HCT116 (cell line): Measurements from ENCODE around the gene SUGCT. TPM values are rescaled to one million over a fixed set of nuclear protein-coding genes. Genes with fewer than 3 reads are reported as not detected.

ENCODE experiments used
- ATAC-seq: fragments of 200-7000 bp; cut with Tn5 transposase; 2 replicates; pipeline ENCODE4 v1.9.1; 2020; ENCODE audit warnings: mild to moderate bottlenecking, moderate library complexity
- BruUV-seq: library from RNA; stranded (reverse); fragments of 400-500 nt; replicated peaks from 2 replicates; lab custom pipeline; 2021; lab: Mats Ljungman, UMichigan
- CTCF ChIA-PET: fragments of 300-600 bp; sonication (Branson Sonifier 250); formaldehyde crosslinking; loops from one replicate; lab custom pipeline; 2021; ENCODE audit warnings: antibody characterized with exemption; lab: Charles Lee
- POLR2A ChIA-PET: fragments of 300-600, 350-600 bp; sonication (Branson Sonifier 250); formaldehyde crosslinking; loops from one replicate; lab custom pipeline; 2021; ENCODE audit warnings: antibody characterized with exemption; lab: Charles Lee
- RAD21 ChIA-PET, 2 experiments: fragments of 300-600 bp; sonication (Branson Sonifier 250); formaldehyde crosslinking; loops; one replicate each; lab custom pipeline; 2023; ENCODE audit warnings: low total read pairs in 2 of 2; ENCODE audit not compliant: uncharacterized antibody in 2 of 2, unreplicated experiment in 2 of 2, low non-redundant PET in 1 of 2; lab: Charles Lee
- DNase-seq: peaks from one replicate; pipeline ENCODE4 v3.0.0-alpha.2; 2010; ENCODE audit warnings: low read depth, low spot score
- H2AFZ ChIP-seq: fragments of 200-600 bp; shearing (Covaris generic), sonication (generic); 2 replicates; pipeline ENCODE4 v1.6.1; 2017; ENCODE audit warnings: low read depth, mixed run types, mixed read lengths, antibody characterized with exemption, low read length; ENCODE audit not compliant: poor library complexity, severe bottlenecking
- H3K27ac ChIP-seq: 2 replicates; pipeline ENCODE4 v1.5.1; 2012; ENCODE audit warnings: low read depth, low read length
- H3K27me3 ChIP-seq: fragments of 200-600 bp; sonication (generic); 2 replicates; pipeline ENCODE4 v1.6.1; 2016; ENCODE audit warnings: mixed run types, low read length, mixed read lengths; ENCODE audit not compliant: insufficient read depth
- H3K36me3 ChIP-seq, 2 experiments: fragments of 200-500 bp in 1 of 2; fragments of 200-600 bp in 1 of 2; sonication (Bioruptor generic) in 1 of 2; sonication (generic) in 1 of 2; 2 replicates each; pipeline versions ENCODE4 v1.5.1 to v1.6.1; 2014 to 2016; ENCODE audit warnings: low read length in 2 of 2, inconsistent platforms in 1 of 2, mixed read lengths in 1 of 2, mixed run types in 1 of 2; ENCODE audit not compliant: insufficient read depth in 2 of 2, control insufficient read depth in 1 of 2
- H3K4me1 ChIP-seq, 2 experiments: fragments of 200-600 bp in 1 of 2; sonication (generic) in 1 of 2; 2 replicates each; pipeline versions ENCODE4 v1.5.1 to v1.6.1; 2012 to 2017; ENCODE audit warnings: low read length in 2 of 2, inconsistent platforms in 1 of 2, mild to moderate bottlenecking in 1 of 2, mixed read lengths in 1 of 2, mixed run types in 1 of 2, moderate library complexity in 1 of 2; ENCODE audit not compliant: insufficient read depth in 2 of 2, control insufficient read depth in 1 of 2
- H3K4me2 ChIP-seq: fragments of 200-600 bp; sonication (generic); 2 replicates; pipeline ENCODE4 v1.6.1; 2017; ENCODE audit warnings: mixed run types, low read length, mixed read lengths
- H3K4me3 ChIP-seq, 2 experiments: fragments of 200-600 bp in 1 of 2; sonication (generic) in 1 of 2; replicated peaks in 1 of 2; 2 replicates each; pipeline ENCODE4 v1.5.1; 2011 to 2016; ENCODE audit warnings: low read length in 2 of 2, control low read depth in 1 of 2, low read depth in 1 of 2, mild to moderate bottlenecking in 1 of 2, mixed read lengths in 1 of 2, mixed run types in 1 of 2
- H3K79me2 ChIP-seq: fragments of 200-600 bp; sonication (generic); 2 replicates; pipeline ENCODE4 v1.6.1; 2017; ENCODE audit warnings: mild to moderate bottlenecking, mixed run types, low read length, moderate library complexity, mixed read lengths; ENCODE audit not compliant: insufficient read depth
- H3K9ac ChIP-seq: fragments of 200-600 bp; sonication (generic); 2 replicates; pipeline ENCODE4 v1.6.1; 2016; ENCODE audit warnings: low read length, mixed read lengths
- H3K9me2 ChIP-seq: fragments of 200-600 bp; sonication (generic), shearing (Covaris generic); 2 replicates; pipeline ENCODE4 v1.6.1; 2017; ENCODE audit warnings: mixed run types, mild to moderate bottlenecking, moderate library complexity; ENCODE audit not compliant: insufficient read depth
- H3K9me3 ChIP-seq, 2 experiments: fragments of 200-500 bp in 1 of 2; fragments of 200-600 bp in 1 of 2; sonication (Bioruptor generic) in 1 of 2; sonication (generic) in 1 of 2; 2 replicates each; pipeline ENCODE4 v1.6.1; 2014 to 2017; ENCODE audit warnings: low read length in 2 of 2, mixed read lengths in 2 of 2, inconsistent platforms in 1 of 2, low read depth in 1 of 2, mild to moderate bottlenecking in 1 of 2, mixed run types in 1 of 2, moderate library complexity in 1 of 2; ENCODE audit not compliant: control insufficient read depth in 1 of 2, insufficient read depth in 1 of 2
- H4K20me1 ChIP-seq: fragments of 200-600 bp; sonication (generic), shearing (Covaris generic); 2 replicates; pipeline ENCODE4 v1.6.1; 2017; ENCODE audit warnings: mixed run types, mild to moderate bottlenecking, moderate library complexity; ENCODE audit not compliant: insufficient read depth
- CBX3 ChIP-seq: IDR thresholded peaks from 2 replicates; pipeline ENCODE4 v1.6.1; 2012; ENCODE audit warnings: low read depth
- CEBPB ChIP-seq: IDR thresholded peaks from 2 replicates; pipeline ENCODE4 v1.6.1; 2012; ENCODE audit warnings: low read depth
- CTCF ChIP-seq, 3 experiments: fragments of 200-600 bp in 1 of 3; sonication (generic) in 1 of 3; IDR thresholded peaks in 2 of 3; conservative IDR thresholded peaks in 1 of 3; 2 replicates each; pipeline ENCODE4 v1.5.1; 2012 to 2017; ENCODE audit warnings: low read depth in 2 of 3, low read length in 2 of 3, antibody characterized with exemption in 1 of 3, borderline replicate concordance in 1 of 3, control low read depth in 1 of 3, mild to moderate bottlenecking in 1 of 3, mixed read lengths in 1 of 3, mixed run types in 1 of 3, moderate library complexity in 1 of 3; ENCODE audit not compliant: insufficient read depth in 1 of 3
- ELF1 ChIP-seq: IDR thresholded peaks from 2 replicates; pipeline ENCODE4 v1.6.1; 2012; ENCODE audit warnings: low read depth, borderline replicate concordance
- EZH2phosphoT487 ChIP-seq: fragments of 200-600 bp; IDR thresholded peaks from 2 replicates; pipeline ENCODE4 v1.6.1; 2018; ENCODE audit warnings: antibody characterized with exemption, borderline replicate concordance
- FOSL1 ChIP-seq: IDR thresholded peaks from 2 replicates; pipeline ENCODE4 v1.6.1; 2012; ENCODE audit warnings: low read depth
- JUND ChIP-seq: IDR thresholded peaks from 2 replicates; pipeline ENCODE4 v1.6.1; 2012
- MAX ChIP-seq: IDR thresholded peaks from 2 replicates; pipeline ENCODE4 v1.6.1; 2012
- POLR2A ChIP-seq: IDR thresholded peaks from 2 replicates; pipeline ENCODE4 v1.7.0; 2011; ENCODE audit warnings: borderline replicate concordance; ENCODE audit not compliant: insufficient read depth, insufficient read length; ENCODE audit errors: extremely low read depth
- SIN3A ChIP-seq: IDR thresholded peaks from 2 replicates; pipeline ENCODE4 v1.6.1; 2012; ENCODE audit warnings: low read depth
- SP1 ChIP-seq: IDR thresholded peaks from 2 replicates; pipeline ENCODE4 v1.6.1; 2012; ENCODE audit warnings: low read depth
- TCF7L2 ChIP-seq: IDR thresholded peaks from 2 replicates; pipeline ENCODE4 v1.7.0; 2011; ENCODE audit warnings: borderline replicate concordance, inconsistent platforms; ENCODE audit not compliant: insufficient read depth, insufficient read length; ENCODE audit errors: extremely low read depth
- YY1 ChIP-seq: IDR thresholded peaks from 2 replicates; pipeline ENCODE4 v1.6.1; 2011; ENCODE audit warnings: low read length, low read depth, moderate library complexity, mild to moderate bottlenecking; ENCODE audit not compliant: insufficient replicate concordance; ENCODE audit errors: extremely low read depth
- ZBTB33 ChIP-seq: IDR thresholded peaks from 2 replicates; pipeline ENCODE4 v1.6.1; 2011; ENCODE audit warnings: mild to moderate bottlenecking, low read length, moderate library complexity; ENCODE audit not compliant: insufficient replicate concordance; ENCODE audit errors: extremely low read depth
- ZFX ChIP-seq: fragments of 450-650 bp; IDR thresholded peaks from 2 replicates; pipeline ENCODE4 v1.6.1; 2017
- ZNF274 ChIP-seq: fragments of 200-500 bp; sonication (Bioruptor generic); IDR thresholded peaks from 2 replicates; pipeline ENCODE4 v1.6.1; 2014; ENCODE audit warnings: mild to moderate bottlenecking, low read depth, low read length, inconsistent platforms
- intact Hi-C: fragments of 100-400 bp; cut with micrococcal nuclease; formaldehyde crosslinking; loops from 2 replicates; pipeline ENCODE4 v1.10.0; 2022
- total RNA-seq: library from RNA; stranded (reverse); gene quantifications from one replicate; pipeline ENCODE4 v1.2.1, GENCODE V29; 2021; ENCODE audit not compliant: unreplicated experiment

Gene SUGCT
- total RNA-seq, 1 experiment from 2014 or later, result 4.4 TPM

GRCh38 chr7:40525764-40526163 is 391.0 kb downstream of the SUGCT start:
- no peaks in the 10 kb centered on the region for H3K36me3 ChIP-seq
- H3K9me2 ChIP-seq, result no peaks in the 10 kb centered on the region
- H3K79me2 ChIP-seq, result no peaks in the 10 kb centered on the region
- ATAC-seq (no peak), DNase-seq (no peak)
- H3K4me2 ChIP-seq, result no peak overlapping the region
- RAD21 ChIA-PET, result no interaction called here
- no TSS peak for BruUV-seq
- POLR2A ChIA-PET, result no interaction called here
- no peaks in the 10 kb centered on the region for H3K9me3 ChIP-seq
- CTCF ChIA-PET, result no interaction called here
- H3K27me3 ChIP-seq, result peaks cover 3% of the 10 kb centered on the region; the same call in 1 of the 2 replicates
- intact Hi-C loops, result no loop called here
- H2AFZ ChIP-seq, result no peak overlapping the region
- no peaks in the 10 kb centered on the region for H4K20me1 ChIP-seq
- H3K27ac ChIP-seq, result no peak overlapping the region
- TF ChIP-seq CTCF (IDR thresholded peaks at IDR 0.05 in 2 of 3, conservative IDR thresholded peaks at IDR 0.05 in 1 of 3; ENCODE audit: borderline replicate concordance in 1 of 3, insufficient read depth in 1 of 3, low read depth in 2 of 3, low read length in 2 of 3) (no peak), SIN3A (no peak), FOSL1 (no peak), MAX (no peak), ZFX (no peak), ZBTB33 (no peak), POLR2A (no peak), TCF7L2 (no peak), ELF1 (no peak), ZNF274 (no peak), EZH2phosphoT487 (no peak), CEBPB (no peak), YY1 (no peak), JUND (no peak), SP1 (no peak), CBX3 (no peak)
- TF ChIP-seq, all 23 proteins: peak for 0
- Histone ChIP-seq H3K9ac (no peak overlapping the region), H3K4me3 (no peak overlapping the region), H3K4me1 (no peaks in the 10 kb centered on the region)
